Ammon's horn (tissue), 1 donor: ENCODE data around the gene GPX1.

Experiments used
- DNase-seq: peaks from one replicate; pipeline ENCODE4 v3.0.0-alpha.2; 2016; ENCODE audit warnings: low spot score

The GPX1 gene

GRCh38 chr3:49313896-49314688 lies 44.1 kb downstream of the GPX1 start:
- no peak for DNase-seq

GRCh38 chr3:49311283-49311682 lies 46.9 kb downstream of the GPX1 start:
- no peak for DNase-seq

- no peak for DNase-seq
These were observed 47.5 kb downstream of the GPX1 start for GRCh38 chr3:49310677-49311076.
